Astrocyte of the hippocampus (primary cell): ENCODE results near the gene SIGLEC15.
"Not testable (repeated sequence)": the region's sequence is repeated elsewhere in the genome, so short reads cannot be mapped to it uniquely, and the experiment has no call there.

Experiments used
- DNase-seq: peaks from one replicate; pipeline ENCODE4 v3.0.0; 2011; ENCODE audit warnings: low read depth, low spot score

SIGLEC15 gene

GRCh38 chr18:45820106-45820745 lies 5.2 kb upstream of the SIGLEC15 start:
- no peak for DNase-seq

GRCh38 chr18:45821026-45821425 lies 4.4 kb upstream of the SIGLEC15 start:
- DNase-seq = no peak

DNA sequence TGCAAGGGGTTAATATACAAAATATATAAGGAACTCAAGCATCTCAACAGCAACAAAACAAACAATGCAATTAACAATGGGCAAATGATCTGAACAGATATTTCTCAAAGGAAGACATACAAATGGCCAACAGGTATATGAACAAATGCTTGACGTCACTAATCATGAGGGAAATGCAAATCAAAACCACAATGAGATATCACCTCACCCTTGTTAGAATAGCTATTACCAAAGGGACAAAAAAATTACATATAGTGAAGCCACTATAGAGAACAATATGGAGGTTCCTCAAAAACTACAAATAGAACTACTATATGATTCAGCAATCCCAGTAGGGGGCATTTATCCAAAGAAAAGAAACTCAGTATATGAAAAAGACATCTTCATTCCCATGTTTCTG lies 3.8 kb upstream of the SIGLEC15 start:
- DNase-seq = no peak

- no peak for DNase-seq
Measured at GRCh38 chr18:45826084-45826483, 609 bp downstream of the SIGLEC15 start.

- DNase-seq = not testable (repeated sequence)
Measured at GRCh38 chr18:45826716-45827115, 1.2 kb downstream of the SIGLEC15 start.

DNA sequence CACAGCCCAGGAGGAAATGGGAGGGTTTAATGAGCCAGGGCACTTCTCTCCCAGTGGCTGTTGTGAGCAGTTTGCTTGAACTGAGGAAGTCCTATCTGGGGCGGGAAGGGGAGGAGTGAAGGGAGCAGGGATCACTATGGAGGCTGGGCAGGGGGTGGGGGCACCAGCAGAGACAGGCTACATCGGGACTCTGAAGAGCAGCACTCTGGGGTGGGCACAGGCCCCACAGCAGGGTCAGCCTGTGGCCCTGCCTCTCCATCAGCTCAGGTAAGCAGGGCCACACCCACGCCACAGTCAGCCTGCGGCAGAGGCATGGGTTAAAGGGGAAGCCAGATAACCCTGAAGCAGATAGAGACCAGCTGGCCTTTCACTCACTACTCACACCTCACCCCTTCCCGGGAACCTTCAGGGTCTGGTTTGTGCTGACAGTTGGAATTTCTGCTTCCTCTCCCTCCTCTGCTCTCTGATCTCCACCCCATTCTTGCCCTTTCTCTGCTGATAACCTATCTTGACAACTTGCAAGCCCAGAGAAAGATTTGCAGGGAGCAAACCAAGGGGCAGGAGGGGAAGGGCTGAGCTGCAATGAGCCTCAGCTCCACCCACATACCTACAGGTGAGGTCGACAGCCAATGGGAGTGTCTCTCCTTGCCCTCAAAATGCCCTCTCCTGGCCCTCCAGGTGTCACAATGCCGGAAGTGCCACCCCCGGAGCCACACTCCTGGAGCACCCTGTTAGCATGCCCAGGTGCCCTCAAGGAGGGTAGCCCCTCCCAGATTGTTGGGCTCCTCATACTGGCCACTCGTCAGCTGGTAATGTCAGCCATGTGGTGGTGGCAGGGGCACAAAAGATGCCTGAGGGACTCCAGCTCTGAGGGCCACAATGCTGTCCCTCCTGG lies 3.7 kb downstream of the SIGLEC15 start:
- DNase-seq = no peak

GRCh38 chr18:45829855-45830254 lies 4.4 kb downstream of the SIGLEC15 start:
- no peak for DNase-seq

GRCh38 chr18:45830917-45831316 lies 5.4 kb downstream of the SIGLEC15 start:
- no peak for DNase-seq

GRCh38 chr18:45833846-45834245 lies 8.4 kb downstream of the SIGLEC15 start:
- no peak for DNase-seq

DNA sequence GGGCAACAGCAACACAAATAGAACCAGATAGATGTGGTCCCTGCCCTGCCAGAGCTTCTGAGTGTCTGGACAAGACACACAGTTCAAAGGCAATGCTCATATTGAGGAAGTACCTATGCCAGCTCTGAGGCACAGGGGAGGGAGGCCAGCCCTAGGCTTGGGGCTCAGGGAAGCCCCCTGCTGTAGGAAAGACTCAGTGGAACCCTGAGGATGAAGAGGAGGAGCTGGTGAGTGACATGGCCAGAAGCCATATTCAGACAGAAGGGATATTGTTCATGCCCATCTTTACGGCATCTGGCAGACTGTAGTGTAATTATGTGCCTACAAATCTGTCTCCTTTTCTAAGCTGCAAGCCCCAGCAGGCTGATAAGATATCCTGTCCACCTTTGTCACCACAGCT lies 8.8 kb downstream of the SIGLEC15 start:
- no peak for DNase-seq

DNA sequence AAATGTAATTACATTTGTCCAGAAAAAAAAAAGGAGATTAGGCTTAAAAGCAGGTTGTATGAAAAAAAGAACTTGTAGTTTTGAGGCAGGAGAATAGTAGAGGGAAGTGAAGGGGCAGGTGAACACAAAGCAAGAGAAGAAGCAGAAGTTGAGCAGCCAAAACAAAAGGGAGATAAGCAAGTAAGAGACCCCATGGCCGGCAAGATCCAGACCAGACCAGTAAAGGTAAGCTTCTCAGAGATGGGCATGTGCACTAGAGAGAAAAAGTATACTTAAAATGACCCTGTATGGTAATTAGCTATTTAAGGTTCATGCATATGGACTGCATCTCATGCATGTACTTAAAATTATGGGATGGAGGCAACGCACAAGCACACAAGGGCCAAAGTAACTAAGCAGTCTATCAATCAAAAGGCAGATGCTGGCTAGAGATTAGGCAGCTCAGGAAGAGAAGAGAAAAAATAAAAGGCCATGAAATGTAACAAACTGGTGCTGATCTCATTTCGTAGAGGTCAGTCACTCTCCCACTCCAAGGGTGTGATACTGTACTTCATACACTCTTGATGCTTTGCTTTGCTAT lies 9.7 kb downstream of the SIGLEC15 start:
- DNase-seq = no peak

DNA sequence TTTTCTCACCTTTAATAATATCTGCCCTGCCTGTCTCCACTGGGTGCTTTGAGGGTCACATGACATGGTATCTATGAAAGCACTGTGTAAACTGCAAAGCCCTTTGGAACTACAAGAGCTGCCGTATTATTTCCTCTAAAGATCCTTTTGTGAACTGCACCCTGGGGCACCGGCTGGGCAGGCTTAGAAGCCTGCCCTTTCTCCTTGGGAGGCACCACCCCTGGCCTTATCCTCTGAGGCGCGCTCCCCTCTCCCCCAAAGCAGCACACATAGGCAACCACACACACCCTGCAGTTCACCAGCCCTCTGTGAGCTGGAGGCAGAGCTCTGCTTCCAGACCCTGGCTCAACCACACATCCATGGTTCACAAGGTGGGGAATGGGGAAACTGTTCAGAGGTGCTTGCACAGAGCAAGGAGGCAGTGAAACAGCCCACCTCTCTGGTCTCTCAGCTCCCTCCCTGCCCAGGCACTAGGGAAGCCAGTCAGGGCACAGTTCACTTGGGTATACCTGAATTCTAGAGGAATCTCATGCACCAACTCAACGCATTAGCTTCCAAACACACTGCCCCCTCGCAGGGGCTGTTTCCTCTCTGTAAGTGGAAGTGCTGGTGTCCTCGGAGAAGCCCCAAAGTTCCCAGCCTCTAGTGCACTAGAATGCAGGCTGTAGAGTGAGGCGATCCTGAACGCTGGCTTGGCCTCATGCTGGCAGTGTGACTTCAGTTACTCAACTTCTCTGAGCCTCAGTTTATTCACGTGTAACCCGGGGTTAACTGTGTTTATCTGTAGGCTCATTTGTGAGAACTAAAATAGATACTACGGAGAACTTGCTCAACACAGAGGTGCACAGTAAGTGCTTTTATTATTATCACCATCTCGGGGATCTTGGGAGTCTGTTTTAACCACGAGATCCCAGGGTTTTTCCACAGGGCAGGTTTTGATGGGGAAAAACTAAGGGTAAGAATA lies 11.0 kb downstream of the SIGLEC15 start:
- no peak for DNase-seq

DNA sequence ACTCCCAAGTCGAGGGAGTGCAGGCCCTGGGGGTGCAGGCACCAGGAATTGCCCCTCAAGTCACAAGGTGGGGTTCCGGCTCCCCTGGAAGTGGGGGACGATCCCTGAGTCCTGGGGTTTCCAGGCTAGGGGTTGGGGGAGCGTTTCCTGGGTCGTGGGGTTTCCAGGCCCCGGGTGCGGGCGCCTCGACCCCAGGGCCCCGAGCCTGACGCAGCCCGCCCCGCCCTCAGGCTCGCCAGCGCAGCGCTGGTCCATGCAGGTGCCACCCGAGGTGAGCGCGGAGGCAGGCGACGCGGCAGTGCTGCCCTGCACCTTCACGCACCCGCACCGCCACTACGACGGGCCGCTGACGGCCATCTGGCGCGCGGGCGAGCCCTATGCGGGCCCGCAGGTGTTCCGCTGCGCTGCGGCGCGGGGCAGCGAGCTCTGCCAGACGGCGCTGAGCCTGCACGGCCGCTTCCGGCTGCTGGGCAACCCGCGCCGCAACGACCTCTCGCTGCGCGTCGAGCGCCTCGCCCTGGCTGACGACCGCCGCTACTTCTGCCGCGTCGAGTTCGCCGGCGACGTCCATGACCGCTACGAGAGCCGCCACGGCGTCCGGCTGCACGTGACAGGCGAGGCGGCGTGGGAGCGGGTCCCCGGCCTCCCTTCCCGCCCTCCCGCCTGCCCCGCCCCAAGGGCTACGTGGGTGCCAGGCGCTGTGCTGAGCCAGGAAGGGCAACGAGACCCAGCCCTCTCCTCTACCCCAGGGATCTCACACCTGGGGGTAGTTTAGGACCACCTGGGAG lies 12.0 kb downstream of the SIGLEC15 start:
- peak; percentile 74 for DNase-seq

DNA sequence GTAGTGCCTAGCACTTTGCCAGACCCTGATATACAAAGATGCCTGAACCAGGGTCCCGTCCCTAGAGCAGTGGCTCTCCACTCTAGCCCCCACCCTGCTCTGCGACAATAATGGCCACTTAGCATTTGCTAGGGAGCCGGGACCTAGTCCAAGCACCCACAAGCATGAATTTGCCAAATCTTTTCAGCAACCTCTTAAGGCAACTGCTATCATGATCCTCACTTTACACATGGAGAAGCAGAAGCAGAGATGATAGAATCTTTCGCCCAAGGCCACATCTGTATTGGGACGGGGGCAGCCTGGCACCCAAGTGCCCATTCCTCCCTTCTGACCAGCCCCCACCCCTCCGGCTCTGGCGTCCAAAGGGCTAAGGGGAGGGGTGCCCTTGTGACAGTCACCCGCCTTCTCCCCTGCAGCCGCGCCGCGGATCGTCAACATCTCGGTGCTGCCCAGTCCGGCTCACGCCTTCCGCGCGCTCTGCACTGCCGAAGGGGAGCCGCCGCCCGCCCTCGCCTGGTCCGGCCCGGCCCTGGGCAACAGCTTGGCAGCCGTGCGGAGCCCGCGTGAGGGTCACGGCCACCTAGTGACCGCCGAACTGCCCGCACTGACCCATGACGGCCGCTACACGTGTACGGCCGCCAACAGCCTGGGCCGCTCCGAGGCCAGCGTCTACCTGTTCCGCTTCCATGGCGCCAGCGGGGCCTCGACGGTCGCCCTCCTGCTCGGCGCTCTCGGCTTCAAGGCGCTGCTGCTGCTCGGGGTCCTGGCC lies 13.0 kb downstream of the SIGLEC15 start:
- no peak for DNase-seq

GRCh38 chr18:45839414-45840395 lies 14.2 kb downstream of the SIGLEC15 start:
- DNase-seq = peak; percentile 82

DNA sequence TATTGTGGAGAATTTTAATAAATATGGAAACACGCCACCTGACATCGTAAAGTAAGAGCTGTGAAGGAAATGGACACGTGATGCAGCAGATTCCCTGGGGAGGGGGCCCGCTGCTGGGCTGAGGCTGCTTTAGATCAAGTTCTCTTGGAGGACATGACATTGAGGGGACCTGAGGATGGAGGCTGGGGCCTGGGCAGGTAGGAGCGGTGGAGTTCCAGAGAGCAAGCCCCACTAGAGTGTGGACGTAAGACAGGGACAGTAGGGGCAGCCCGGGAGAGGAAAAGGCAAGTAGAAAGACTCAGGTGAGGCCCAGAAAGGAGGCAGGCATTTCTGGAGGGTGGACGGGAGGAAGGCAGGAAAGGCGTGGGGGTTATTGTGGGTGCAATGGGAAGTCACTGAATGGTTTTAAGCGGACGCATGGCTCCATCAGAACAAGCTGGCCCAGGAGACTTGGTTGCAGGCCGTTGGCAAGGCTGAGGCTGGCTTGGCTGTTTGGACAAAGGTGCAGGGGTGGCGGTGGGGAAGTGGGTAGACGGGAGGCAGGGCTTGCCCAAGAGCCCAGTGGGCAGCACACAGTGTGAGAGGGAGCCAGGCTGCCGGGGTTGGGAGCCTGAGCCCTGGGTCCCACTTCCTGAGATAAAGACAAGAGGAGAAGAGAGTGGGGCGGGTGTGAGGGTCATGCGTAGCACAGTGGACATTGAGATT lies 15.7 kb downstream of the SIGLEC15 start:
- no peak for DNase-seq

GRCh38 chr18:45841765-45842442 lies 16.4 kb downstream of the SIGLEC15 start:
- no peak for DNase-seq

DNA sequence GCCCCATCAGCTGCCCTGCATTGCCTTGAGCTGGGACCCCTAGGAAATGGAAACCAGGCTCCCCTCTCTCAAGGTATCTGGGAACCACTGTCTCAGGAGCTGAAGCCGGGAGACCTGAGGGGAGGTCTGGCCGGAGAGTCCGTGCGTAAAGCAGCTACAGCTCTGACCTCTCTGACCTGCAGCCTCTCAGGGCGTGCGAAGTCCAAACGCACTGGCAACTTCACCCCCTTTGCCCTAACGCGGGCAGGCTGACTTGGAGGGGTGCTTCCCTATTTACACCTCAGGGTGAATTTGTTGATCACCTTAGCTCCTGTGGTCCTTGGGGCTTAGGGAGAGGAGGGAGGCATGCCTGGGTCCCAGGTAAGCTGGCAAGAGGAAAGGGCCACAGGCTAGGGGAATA lies 17.5 kb downstream of the SIGLEC15 start:
- no peak for DNase-seq
